ENCODE measurements around the gene RHEX.

Gene RHEX

GRCh38 chr1:206144605-206145004, 91.6 kb downstream of the RHEX start:
- DNase-seq (ENCODE audit: insufficient read length, low spot score), result no peak
- no peak for FAIRE-seq

DNA sequence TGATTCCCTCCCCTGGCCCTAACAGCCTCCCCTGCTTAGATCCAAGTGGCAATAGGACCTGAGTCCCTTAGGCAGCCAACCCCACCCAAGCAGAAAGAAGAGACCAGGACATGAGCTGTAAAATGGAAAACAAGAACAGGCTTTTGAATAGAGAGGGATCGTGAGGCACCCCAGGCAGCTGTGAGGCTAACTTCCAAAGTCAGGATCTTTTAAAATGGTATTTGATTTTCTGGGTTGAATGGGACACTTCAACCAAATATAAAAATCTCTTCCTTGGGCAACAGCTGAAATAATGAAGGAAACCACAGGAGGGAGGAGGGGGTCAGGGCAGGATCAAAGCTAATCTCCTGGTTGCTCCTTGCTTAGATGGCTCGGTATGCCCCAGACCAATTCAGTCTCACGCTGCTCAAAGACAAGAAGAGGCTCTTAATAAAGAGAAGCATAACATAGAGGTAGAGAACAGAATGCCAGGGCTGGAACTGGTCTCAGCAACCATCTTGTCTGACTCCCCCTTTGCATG, 92.9 kb downstream of the RHEX start:
- FAIRE-seq (no peak), DNase-seq (ENCODE audit: insufficient read length, low spot score) (no peak)

Measured in HTR-8/SVneo (cell line).